A673 (cell line): Measurements from ENCODE around the gene PRR20G. TPM values are rescaled to one million over a fixed set of nuclear protein-coding genes. Genes with fewer than 3 reads are reported as not detected.

Source experiments
- BruUV-seq: library from RNA; stranded (reverse); fragments of 400-500 nt; replicated peaks from 2 replicates; lab custom pipeline; 2021; lab: Mats Ljungman, UMichigan
- CTCF ChIA-PET: fragments of 300-600 bp; sonication (Branson Sonifier 250); formaldehyde crosslinking; loops from one replicate; lab custom pipeline; 2022; ENCODE audit warnings: antibody characterized with exemption; lab: Charles Lee
- POLR2A ChIA-PET: fragments of 300-600 bp; sonication (Branson Sonifier 250); formaldehyde crosslinking; loops from one replicate; lab custom pipeline; 2022; ENCODE audit warnings: antibody characterized with exemption; ENCODE audit not compliant: low non-redundant PET; lab: Charles Lee
- DNase-seq: peaks from one replicate; pipeline ENCODE4 v3.0.0-alpha.2; 2015; ENCODE audit warnings: low spot score
- H3K27ac ChIP-seq: fragments of 200-600 bp; sonication (generic); 2 replicates; pipeline ENCODE4 v1.5.1; 2016; ENCODE audit warnings: mixed run types, low read depth, mild to moderate bottlenecking, mixed read lengths, antibody characterized with exemption, low read length; ENCODE audit not compliant: poor library complexity, severe bottlenecking
- H3K27me3 ChIP-seq: fragments of 200-600 bp; sonication (generic); replicated peaks from 2 replicates; pipeline ENCODE4 v1.6.1; 2017; ENCODE audit warnings: mixed run types, low read depth, mild to moderate bottlenecking, mixed read lengths, antibody characterized with exemption, low read length; ENCODE audit not compliant: insufficient read depth, poor library complexity
- H3K36me3 ChIP-seq: fragments of 200-600 bp; sonication (generic); 2 replicates; pipeline ENCODE4 v1.6.1; 2016; ENCODE audit warnings: mixed run types, mild to moderate bottlenecking, mixed read lengths, antibody characterized with exemption, low read length; ENCODE audit not compliant: insufficient read depth, poor library complexity, severe bottlenecking
- H3K4me1 ChIP-seq: fragments of 200-600 bp; sonication (generic); 2 replicates; pipeline ENCODE4 v1.6.1; 2017; ENCODE audit warnings: mixed run types, mild to moderate bottlenecking, mixed read lengths, antibody characterized with exemption, low read length; ENCODE audit not compliant: insufficient read depth, poor library complexity, severe bottlenecking
- H3K4me3 ChIP-seq: fragments of 200-600 bp; sonication (generic); 2 replicates; pipeline ENCODE4 v1.5.1; 2016; ENCODE audit warnings: low read depth, mixed run types, mild to moderate bottlenecking, mixed read lengths, low read length; ENCODE audit not compliant: poor library complexity, severe bottlenecking
- H3K9me3 ChIP-seq: fragments of 200-600 bp; sonication (generic); 2 replicates; pipeline ENCODE4 v1.6.1; 2016; ENCODE audit warnings: mixed run types, low read depth, mild to moderate bottlenecking, mixed read lengths, antibody characterized with exemption, low read length; ENCODE audit not compliant: poor library complexity, severe bottlenecking
- CTCF ChIP-seq: fragments of 300-800, 200-600 bp; sonication (generic); conservative IDR thresholded peaks from 2 replicates; pipeline ENCODE4 v1.5.1; 2017; ENCODE audit warnings: low read depth, mild to moderate bottlenecking, antibody characterized with exemption, low read length, moderate library complexity, mixed read lengths
- EZH2 ChIP-seq: fragments of 200-600 bp; sonication (generic); IDR thresholded peaks from 2 replicates; pipeline ENCODE4 v1.6.1; 2017; ENCODE audit warnings: borderline replicate concordance, low read depth, mild to moderate bottlenecking, mixed read lengths, antibody characterized with exemption, low read length; ENCODE audit not compliant: poor library complexity, severe bottlenecking
- intact Hi-C: fragments of 100-400 bp; cut with micrococcal nuclease; formaldehyde crosslinking; loops from one replicate; pipeline ENCODE4 v1.10.0; 2022; ENCODE audit not compliant: unreplicated experiment
- total RNA-seq: library from RNA; stranded (reverse); gene quantifications from 2 replicates; pipeline ENCODE4 v1.2.3, GENCODE V29; 2021

The PRR20G gene
- total RNA-seq, 1 experiment from 2014 or later: not detected

GRCh38 chr3:127235706-127236105 lies 52.1 kb downstream of the PRR20G start:
- H3K27ac ChIP-seq: no peak overlapping the region
- ChIA-PET CTCF (no interaction called here), POLR2A (no interaction called here)
- H3K27me3 ChIP-seq: peaks cover 5% of the 10 kb centered on the region
- no TSS peak for BruUV-seq
- TF ChIP-seq EZH2: no peak
- TF ChIP-seq CTCF: no peak
- DNase-seq: no peak
- H3K4me3 ChIP-seq: no peak overlapping the region
- intact Hi-C loops: no loop called here
- H3K9me3 ChIP-seq: no peaks in the 10 kb centered on the region
- no peaks in the 10 kb centered on the region for H3K36me3 ChIP-seq
- no peaks in the 10 kb centered on the region for H3K4me1 ChIP-seq

- ChIA-PET CTCF (no interaction called here), POLR2A (no interaction called here)
- Histone ChIP-seq H3K4me3 (no peak overlapping the region), H3K9me3 (no peaks in the 10 kb centered on the region), H3K4me1 (no peaks in the 10 kb centered on the region), H3K27ac (no peak overlapping the region), H3K36me3 (no peaks in the 10 kb centered on the region), H3K27me3 (peaks cover 5% of the 10 kb centered on the region)
- no peak for TF ChIP-seq CTCF
- no peak for DNase-seq
- intact Hi-C loops: no loop called here
- no TSS peak for BruUV-seq
Observed at GRCh38 chr3:127234778-127235177, 53.1 kb downstream of the PRR20G start.

Other genes starting within 250 kb of the PRR20G start
- gene PRR23E, start 94.9 kb downstream of the PRR20G start, total RNA-seq: not detected in 2 replicates